Limb (tissue), 2 donors: ENCODE measurements around the gene RSKR.
"Not testable (repeated sequence)": the region's sequence is repeated elsewhere in the genome, so short reads cannot be mapped to it uniquely, and the experiment has no call there.

Experiments used
- DNase-seq, 2 donors: peaks; one replicate each; pipeline ENCODE4 v3.0.0-alpha.2; 2016; ENCODE audit errors: extremely low spot score in 2 of 2

The RSKR gene

DNA sequence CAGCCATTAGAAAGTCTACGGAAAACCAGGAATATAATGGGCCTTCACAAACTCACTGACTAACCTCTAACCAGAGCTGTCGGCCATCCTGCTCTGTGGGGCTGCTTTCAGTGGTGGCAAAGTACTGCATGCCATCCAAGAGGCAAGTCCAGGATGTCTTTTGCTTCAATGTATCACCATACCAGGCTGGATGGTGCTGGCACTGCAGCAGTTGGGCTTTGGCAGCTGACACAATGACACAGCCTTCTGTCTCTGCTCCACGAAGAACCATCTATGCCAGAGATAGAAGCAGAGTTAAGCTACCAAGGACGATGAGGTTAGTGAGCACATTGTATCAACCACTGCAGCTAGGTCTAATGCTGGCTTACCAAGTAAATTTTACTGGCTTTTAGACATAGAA, 9.7 kb upstream of the RSKR start:
- no peak for DNase-seq

DNA sequence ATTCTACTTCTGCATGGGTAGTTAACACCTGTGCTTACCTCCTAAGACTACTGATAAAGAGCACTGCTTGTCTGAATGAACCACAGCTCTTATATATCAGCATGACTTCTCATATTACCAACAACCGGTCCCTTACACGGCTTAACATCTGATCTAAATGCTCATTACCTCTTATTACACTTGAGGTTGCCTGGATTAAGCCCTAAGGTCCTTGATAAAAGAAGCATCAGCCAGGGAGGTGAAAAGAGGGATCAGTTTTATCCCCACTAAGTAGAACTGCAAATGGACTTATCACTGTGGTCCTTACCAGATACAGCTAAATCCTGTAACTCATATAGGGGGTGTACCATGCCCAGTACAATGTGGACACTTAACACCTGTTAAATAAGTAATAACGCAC, 8.2 kb upstream of the RSKR start:
- no peak for DNase-seq

DNA sequence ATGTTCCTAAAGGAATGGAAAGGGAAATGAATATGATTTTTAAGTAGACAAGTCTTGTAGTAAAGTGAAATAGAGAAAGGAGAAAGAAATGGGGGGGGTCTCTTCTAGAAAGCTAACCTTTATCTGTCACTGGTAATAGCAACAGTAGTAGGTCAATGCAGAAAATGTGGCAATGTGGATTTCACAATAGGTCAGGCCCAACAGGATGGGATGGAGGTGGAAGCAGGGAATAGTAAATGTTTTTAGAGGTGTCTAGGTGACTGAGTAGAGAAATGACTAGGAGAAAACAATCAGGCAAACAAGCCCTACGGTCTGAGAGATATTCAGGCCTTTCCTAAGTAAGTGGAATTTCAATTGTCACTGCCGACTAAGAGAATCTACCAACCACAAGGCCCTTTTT, 6.0 kb upstream of the RSKR start:
- no peak for DNase-seq

DNA sequence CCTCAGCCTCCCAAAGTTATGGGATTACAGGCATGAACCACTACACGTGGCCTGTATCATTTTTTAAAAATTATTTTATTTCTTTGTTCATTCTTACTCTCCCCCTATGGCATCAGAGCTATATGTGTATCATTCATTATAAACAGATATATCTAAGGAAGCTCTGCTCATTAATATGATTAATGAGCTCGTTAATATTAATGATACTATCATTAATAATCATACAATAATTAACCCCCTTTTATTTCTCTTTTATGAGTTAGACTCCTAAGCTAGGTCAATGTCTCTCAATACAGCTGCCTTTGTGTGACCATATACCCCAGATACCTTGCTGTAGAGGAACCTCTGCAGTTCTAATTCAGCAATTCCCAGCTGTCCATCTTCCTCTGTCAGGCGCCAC, 4.5 kb upstream of the RSKR start:
- DNase-seq = no peak

DNA sequence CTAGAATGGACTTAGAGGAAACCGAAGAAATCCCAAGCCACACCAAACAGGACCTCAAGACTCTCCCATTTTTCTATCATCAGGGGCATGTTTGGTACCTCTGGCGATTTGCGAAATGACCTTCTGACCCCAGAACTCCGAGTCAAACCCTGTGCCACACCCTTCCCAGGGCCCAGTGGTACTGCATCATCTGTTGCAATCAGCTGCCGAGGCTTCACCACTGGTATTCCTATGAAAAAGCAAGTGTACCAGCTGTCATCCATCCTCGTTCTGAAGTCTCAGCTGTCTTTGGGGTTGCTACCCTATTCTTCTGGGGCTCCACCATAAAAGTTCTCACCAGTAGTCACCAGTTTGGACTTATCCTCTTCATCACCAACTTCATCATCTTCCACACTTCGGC, 2.3 kb upstream of the RSKR start:
- DNase-seq = no peak

DNA sequence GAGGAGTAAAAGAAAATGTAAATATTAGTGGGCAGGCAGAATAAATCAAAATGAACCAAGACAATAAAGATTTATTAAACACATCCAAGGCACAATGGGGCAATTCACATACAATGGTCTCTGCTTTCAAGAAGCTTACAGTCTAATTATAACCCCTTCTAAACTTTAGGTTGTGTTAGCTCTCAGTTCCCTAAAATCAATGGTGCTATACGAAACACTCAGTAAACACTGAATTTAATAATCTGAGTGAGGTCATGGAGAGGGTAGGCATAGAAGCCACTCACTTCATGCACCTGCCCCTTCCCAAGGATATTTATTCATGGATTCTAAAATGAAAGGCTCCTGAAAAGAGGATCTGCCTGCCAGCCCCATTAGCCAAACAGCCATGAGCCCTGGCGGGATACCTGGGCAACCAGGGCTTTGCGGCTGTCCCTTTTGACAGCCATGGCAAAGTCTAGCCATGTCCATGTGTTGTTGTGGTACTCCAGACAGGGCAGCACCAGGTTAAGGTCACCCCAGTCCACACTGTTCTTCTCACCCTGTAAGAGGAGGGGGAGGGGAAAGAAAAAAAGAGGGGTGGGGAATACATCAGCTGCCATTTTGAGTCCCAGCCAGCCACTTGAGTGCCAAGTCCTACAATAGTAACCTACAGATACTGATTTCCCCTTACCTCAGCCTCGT, 1.4 kb upstream of the RSKR start:
- no peak for DNase-seq

DNA sequence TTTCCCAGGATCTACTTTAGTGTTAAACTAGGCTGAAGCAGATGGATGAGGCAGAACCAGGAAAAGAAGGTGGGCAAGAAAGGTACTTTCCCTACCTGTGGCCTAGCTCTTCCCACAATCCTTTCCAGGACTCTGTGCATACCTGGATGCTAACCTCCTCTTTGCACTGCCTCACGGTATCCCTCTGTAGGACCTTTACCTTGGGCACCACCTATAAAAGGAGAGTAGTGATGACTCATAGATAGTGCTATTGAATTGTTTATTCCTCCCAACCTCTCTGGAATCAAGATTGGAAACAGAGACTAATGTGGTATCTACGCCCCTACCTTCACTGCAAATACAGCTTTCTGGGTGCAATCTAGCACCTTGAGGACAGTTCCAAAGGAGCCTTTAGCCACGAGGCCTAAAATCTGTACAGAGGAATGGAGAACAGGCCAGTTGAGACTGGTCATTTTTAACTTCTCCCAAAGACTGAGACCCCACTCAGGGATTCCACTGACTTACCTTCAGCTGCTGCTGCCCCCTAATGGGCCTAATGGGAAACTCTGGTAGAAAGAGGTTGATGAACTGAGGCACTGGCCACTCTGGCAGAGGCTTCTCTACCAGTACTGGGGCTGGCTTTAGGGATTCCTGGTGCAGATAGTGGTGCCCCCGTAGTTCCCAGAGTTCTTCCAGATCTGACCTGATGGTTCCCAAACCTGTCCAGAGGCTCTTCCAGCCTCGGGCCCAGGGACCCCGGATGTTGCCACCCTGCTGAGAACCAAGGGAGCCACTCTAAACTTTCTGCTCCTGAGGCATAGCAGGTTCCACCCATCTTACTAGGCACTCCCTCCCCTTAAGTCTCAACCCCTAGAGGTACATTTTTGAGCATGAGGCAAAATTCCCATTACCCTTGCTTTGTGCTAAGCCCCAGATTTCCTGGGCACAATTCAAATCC, 781 bp downstream of the RSKR start:
- peak; percentile 24 to 49 for DNase-seq

DNA sequence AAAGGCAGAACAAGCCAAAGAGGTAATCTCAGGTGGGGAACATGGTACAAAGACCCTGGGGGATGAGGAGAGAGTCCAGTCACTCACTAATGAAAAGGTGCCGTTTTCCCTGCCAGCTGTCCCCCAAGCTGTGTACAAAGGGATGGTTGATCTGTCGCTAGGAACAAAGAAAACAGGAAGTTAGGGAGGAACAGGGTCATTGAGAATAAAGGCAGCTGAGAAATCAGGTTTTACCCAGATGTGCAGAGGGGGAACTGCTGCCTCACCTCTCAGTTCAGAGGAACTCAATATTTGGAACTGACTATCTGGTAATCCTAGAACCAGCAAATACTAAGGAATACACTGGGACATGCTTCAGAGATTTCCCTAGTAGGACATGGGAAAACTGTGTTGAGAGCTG, 1.5 kb downstream of the RSKR start:
- DNase-seq = no peak

DNA sequence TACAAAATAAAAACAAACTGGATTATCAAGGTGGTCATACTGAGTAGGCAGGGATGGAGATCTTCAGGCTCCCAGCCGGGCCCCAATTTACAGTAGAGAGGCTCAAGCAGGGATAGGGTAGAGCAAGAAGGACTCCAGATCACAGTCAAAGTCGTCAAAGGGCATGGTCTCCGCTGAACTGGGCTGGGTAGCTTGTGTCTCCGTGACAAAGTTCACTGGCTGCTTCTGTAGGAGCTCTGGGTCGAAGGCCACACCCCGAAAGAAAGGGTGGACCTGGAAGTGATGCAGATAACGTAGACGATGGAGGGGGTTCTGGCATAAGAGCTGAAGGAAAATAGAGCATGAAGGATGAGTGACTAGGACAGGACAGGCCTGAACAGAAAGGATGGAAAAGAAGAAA, 3.6 kb downstream of the RSKR start:
- DNase-seq = no peak

DNA sequence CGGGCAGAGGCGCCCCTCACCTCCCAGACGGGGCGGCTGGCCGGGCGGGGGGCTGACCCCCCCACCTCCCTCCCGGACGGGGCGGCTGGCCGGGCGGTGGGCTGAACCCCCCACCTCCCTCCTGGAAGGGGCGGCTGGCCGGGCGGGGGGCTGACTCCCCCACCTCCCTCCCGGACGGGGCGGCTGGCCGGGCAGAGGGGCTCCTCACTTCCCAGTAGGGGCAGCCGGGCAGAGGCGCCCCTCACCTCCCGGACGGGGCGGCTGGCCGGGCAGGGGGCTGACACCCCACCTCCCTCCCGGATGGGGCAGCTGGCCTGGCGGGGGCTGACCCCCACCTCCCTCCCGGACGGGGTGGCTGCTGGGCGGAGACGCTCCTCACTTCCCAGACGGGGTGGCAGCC, 10.0 kb downstream of the RSKR start:
- not testable (repeated sequence) for DNase-seq

DNA sequence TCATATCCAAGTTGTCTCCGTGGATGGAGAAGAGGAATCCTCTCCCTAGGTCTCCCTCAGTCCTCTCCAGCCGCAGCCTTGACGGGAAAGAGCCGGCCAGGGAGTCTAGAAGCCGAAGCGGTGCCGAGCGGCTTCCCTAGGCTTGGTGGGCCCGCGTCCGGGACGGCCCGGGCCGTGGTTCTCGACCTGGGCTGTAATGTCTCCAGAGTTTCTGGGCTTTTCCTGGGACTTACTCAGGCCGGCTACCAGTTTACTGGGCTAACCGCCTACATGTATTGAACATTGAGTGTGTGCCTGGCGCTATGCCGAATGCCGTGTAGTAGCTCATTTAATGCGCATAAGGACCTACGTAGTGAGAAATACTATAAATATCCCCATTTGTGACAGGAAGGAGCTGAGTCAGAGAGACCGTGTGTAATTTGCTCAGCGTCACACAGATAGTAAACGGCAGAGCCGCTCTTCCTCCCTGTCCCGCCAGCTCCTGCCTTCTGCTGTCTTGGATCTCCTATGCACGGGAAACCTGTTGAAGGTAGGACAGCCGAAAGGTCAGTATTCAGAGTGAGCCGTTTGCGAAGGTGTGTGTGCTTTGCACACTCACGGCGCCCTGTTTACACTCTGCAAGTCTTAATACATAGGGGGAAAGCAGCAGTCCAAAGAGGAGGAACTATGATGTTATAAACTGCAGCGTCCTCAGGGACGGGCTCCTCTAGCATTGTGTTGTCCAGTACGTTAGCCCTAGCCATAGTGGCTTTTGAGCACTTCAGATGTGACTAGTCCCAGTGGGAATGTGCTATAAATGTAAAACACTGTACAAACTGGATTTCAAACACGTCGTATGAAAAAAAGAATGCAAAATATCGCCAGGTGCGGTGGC, 14.4 kb downstream of the RSKR start:
- peak in 1 of 2 donors; percentile 65 for DNase-seq

DNA sequence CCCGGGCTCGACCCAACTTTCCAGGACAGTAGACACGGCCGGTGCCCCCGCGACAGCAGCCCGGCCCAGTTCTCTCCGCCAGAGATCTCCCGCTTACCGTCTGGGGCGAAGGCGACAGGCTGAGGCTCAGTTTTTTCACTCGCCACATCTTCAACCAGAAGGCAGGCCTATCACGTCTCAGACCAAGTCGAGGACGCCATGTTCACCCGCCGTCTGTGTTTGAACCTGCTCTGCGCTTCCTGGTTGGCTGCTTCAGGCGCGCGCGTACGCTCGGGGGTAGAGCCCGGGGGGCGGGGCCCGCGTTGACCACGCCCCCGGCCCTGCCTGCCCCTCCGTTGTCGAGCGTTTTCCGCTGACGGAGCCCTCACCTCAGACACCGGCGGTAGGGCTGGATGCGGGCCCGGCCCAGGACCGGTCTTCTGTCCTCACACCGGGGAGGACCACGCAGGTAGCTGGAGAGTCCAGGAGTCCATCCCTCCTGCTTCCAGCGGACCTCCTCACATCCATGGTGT, 15.1 kb downstream of the RSKR start, which contains the start of gene SPAG5:
Gene SPAG5, minus strand, starts transcription at position 227 of the 512 bp plus-strand sequence. Its CDS starts 79 bp downstream, at position 148.
- DNase-seq = peak; percentile 95 to 96

DNA sequence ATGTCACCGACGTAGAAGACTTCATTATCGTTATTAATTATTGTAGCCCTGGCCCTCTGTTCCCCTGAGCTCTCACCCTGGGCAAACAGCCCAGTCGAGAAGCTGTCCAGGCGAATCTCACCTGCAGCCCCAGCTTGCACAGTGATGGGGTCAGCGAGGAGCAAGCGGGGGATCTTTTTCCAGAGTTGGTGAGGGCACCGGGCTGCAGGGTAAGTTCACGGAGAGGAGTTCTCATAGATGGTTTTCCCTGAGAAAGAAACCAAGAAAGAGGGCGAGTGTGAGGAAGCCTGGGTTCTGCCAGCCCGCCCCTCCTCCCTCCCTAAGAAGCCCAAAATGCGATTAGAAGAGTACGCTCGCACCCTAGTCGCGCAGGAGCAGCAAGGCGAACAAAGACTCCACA, 15.6 kb downstream of the RSKR start:
- DNase-seq = peak in 1 of 2 donors; percentile 39

DNA sequence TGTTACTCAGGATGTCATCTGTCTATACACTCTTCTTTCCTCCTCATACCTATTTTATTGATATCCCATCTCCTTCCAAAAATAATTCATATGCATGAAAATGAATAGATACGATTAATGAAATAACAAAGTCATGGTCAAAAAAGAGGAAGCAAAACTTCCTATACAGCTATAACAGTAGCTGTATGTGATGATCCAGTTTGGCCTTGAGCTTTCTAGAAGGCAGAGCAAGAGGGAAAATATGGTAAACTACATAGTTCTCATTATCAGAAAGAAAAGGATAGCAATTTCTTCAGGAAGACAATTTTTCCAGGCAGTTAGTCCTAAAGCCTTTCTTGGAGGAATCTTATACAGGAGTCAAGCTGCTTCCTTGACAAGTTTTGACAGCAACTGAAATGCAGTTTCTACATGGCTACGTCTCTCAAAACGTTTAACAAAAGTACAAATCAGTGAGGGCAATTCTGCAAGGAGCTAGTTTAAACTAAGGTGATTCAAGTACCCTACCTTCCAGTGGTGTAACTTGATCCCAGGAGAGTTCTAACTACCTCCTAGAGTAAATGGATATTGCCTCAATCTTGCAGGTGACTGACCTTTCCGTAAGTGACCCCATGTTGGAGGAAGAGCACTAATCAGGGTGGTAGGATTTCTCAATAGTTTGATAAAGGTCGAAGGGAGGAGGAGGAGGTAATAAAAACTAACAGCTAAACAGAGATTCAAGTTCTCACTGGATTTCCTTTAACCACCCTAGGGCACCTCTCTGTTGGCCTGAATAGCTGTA, 16.2 kb downstream of the RSKR start:
- no peak for DNase-seq

DNA sequence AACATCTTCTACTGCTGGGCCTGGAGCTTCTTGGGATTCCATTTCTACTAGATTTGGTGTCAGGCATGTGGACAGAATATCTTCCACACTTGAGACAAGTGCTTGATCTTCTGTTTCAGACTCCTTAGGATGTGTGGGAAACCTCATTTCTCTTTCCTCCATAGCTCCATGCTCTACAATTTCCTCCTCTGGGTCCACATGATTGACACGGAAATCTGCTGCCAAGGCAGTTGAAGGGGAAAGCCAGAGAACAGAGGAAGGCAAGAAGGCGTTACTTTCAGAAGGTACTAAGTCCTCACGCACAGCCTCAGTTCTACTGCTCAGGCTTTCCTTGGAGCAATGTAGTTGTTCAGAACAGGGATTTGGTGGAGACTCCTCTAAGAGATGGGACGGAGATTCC, 21.7 kb downstream of the RSKR start:
- no peak for DNase-seq

DNA sequence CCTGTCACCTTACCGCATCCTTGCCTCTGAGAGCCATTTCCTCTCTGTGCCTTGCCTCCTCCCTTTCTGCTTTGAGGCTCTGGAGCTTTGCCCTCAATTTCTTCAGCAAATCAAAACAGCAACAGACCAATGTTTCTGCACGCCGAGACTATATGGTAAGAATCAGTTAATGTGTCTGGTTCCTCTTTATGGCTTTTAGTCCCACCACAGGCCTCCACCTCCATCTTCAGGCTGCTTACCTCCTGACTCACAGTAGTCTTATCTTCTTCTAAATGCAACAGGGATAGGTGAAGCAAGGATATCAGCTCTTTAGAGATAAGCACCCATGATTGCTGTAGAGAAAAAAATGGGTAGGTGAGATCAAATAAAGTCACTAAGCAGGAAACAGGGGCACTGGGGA, 28.1 kb downstream of the RSKR start:
- no peak for DNase-seq

DNA sequence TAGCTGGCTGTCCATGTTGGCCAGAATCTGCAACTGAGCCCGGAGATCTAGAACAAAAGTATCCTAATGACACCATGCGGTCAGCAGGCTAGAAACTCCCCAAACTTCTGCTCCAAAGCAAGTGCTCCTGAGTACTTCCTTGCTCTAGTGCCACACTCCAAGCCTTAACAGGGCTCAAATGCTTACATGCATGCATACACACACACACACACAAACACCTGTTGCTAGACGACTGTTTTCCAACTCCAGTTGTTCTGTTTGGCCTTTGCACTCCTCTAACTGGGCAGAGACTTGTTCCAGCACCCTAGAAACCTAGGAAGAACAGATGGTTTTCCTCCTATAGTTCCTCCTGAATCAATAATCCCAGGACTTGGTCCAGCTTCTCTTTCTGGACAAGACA, 29.6 kb downstream of the RSKR start:
- DNase-seq = no peak

DNA sequence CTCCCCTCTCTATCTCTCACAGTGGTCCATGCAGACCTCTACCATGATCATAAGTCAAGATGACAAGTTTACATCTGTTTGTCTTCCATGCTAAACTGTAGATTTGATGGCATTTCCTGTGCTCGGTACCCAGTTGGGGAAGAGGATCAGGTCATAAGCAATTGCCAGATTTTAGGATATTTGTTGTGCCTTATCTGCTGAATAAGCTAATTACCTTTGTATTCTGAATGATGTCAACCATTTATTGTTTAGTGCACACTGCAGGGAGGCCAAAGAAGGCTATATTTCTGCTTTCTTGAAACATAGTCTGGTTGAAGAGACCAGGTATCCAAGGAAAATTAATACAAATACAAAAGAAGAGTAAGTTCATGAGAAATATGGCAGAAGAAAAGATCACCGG, 31.5 kb downstream of the RSKR start:
- DNase-seq = no peak

DNA sequence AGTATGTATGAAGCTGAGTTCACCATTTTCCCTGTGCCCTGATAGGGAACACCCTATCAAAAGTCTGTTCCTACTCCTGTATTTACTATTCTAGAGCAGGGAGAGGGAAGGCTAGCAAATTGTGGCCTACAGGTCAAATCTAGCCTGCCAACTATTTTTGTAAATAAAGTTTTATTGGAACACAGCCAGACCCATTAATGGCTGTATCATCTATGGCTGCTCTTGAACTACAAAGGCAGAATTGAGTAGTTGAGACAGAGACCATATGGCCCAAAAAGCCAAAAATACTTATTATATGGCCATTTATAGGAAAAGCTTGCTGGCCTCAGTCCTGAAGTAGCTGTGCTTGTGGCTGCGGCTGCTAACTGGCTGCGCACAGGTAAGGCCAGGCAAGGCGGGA, 33.0 kb downstream of the RSKR start:
- DNase-seq = no peak

DNA sequence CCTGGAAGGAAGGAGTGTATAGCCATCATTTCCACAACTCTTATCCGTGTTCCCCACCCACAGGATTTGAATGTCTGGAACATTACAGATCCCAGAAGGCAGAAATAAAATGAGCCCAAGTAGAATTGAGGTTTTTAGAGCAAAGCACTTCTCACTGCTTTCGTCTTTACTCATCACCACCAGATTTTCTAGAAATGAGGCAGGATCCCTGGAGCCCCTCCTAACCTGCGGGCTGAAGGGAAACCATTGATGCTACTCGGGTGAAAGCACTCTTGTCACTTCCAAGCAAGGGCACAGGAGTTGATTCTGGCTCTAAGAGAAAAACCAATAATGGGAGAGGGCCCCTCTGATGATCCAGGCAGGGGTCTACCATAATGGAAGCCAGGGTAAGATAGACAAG, 34.5 kb downstream of the RSKR start:
- DNase-seq = no peak
